ENCODE data around the gene CPT1C. TPM values are rescaled to one million over a fixed set of nuclear protein-coding genes. Genes with fewer than 3 reads are reported as not detected.
A peak's percentile ranks its signal among the peaks of the same experiment; 100 is the strongest.

The CPT1C gene
- total RNA-seq, 1 donor from 2014 or later: 39.9 TPM

GRCh38 chr19:49679771-49680413 lies 11.0 kb upstream of the CPT1C start:
- DNase-seq (ENCODE audit: low spot score in 2 of 2) (no peak), FAIRE-seq (no peak)

GRCh38 chr19:49680421-49681351 lies 10.2 kb upstream of the CPT1C start:
- no peak for FAIRE-seq
- DNase-seq (ENCODE audit: low spot score in 2 of 2): peak; percentile 85 to 91

GRCh38 chr19:49681830-49682229 lies 9.1 kb upstream of the CPT1C start:
- DNase-seq (ENCODE audit: low spot score in 2 of 2): no peak
- no peak for FAIRE-seq

- FAIRE-seq (no peak), DNase-seq (ENCODE audit: low spot score in 2 of 2) (no peak)
Measured at GRCh38 chr19:49682274-49682673, 8.6 kb upstream of the CPT1C start.

GRCh38 chr19:49683814-49684250 lies 7.1 kb upstream of the CPT1C start:
- FAIRE-seq (no peak), DNase-seq (ENCODE audit: low spot score in 2 of 2) (no peak)

- no peak for FAIRE-seq
- DNase-seq (ENCODE audit: low spot score in 2 of 2): no peak
Measured at GRCh38 chr19:49684251-49684982, 6.5 kb upstream of the CPT1C start.

- DNase-seq (ENCODE audit: low spot score in 2 of 2) (no peak), FAIRE-seq (no peak)
Measured at GRCh38 chr19:49684983-49685553, 5.8 kb upstream of the CPT1C start.

GRCh38 chr19:49685845-49686332 lies 5.0 kb upstream of the CPT1C start:
- DNase-seq (ENCODE audit: low spot score in 2 of 2) (no peak), FAIRE-seq (no peak)

GRCh38 chr19:49686503-49687088 lies 4.3 kb upstream of the CPT1C start:
- DNase-seq (ENCODE audit: low spot score in 2 of 2) (no peak), FAIRE-seq (no peak)

- no peak for FAIRE-seq
- DNase-seq (ENCODE audit: low spot score in 2 of 2): no peak
Measured at GRCh38 chr19:49687150-49687549, 3.8 kb upstream of the CPT1C start.

GRCh38 chr19:49687566-49688316 lies 3.2 kb upstream of the CPT1C start:
- DNase-seq (ENCODE audit: low spot score in 2 of 2) (peak in 1 of 2 donors; percentile 51), FAIRE-seq (no peak)

- no peak for FAIRE-seq
- no peak for DNase-seq (ENCODE audit: low spot score in 2 of 2)
Measured at GRCh38 chr19:49688531-49689132, 2.3 kb upstream of the CPT1C start.

GRCh38 chr19:49689133-49690078 lies 1.5 kb upstream of the CPT1C start, which contains the start of gene ADM5:
Gene ADM5, plus strand, starts transcription at chr19:49689594. Its CDS starts 244 bp downstream, at chr19:49689838.
- no peak for FAIRE-seq

GRCh38 chr19:49690079-49690655 lies 749 bp upstream of the CPT1C start:
- FAIRE-seq (no peak), DNase-seq (ENCODE audit: low spot score in 2 of 2) (no peak)

More at GRCh38 chr19:49689133-49690078, 1.5 kb upstream of the CPT1C start, which contains the start of gene ADM5:
- peak; percentile 67 to 70 for DNase-seq (ENCODE audit: low spot score in 2 of 2)

GRCh38 chr19:49691243-49692146 lies 579 bp downstream of the CPT1C start:
- FAIRE-seq: no peak

GRCh38 chr19:49692147-49692506 lies 1.2 kb downstream of the CPT1C start:
- DNase-seq (ENCODE audit: low spot score in 2 of 2) (no peak), FAIRE-seq (no peak)

More at GRCh38 chr19:49691243-49692146, 579 bp downstream of the CPT1C start:
- peak; percentile 78 to 80 for DNase-seq (ENCODE audit: low spot score in 2 of 2)
